OCI-LY3 (cell line): Measurements from ENCODE around the gene CYGB.

Source experiments
- EZH2phosphoT487 ChIP-seq: fragments of 200-600 bp; shearing (Covaris generic); IDR thresholded peaks from 2 replicates; pipeline ENCODE4 v1.6.1; 2018; ENCODE audit warnings: antibody characterized with exemption, mixed run types, low read depth
- TF ChIP-seq, protein P1 (sequence below): fragments of 200-600, 300-600 bp; sonication (generic); IDR thresholded peaks from 2 replicates; pipeline ENCODE4 v1.5.1; 2014; ENCODE audit warnings: antibody characterized with exemption, low read length, low read depth

DNA sequence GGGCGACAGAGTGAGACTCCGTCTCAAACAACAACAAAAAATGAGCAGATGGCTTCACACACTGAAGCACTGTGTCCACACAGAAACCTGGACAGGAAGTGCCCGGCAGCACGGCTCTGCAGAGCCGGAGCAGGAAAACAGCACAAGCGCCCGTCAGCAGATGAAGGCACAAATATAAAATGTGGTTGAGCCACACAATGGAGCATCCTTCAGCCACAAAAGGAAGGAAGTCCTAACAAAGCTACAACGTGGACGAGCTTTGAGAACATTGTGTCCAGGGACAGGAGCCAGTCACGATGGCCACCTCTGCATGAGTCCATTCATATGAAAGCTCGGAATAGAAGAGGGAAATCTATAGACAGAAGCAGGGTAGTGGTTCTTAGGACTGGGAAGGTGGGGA lies 51.9 kb downstream of the CYGB start:
- TF ChIP-seq, protein P1, sequence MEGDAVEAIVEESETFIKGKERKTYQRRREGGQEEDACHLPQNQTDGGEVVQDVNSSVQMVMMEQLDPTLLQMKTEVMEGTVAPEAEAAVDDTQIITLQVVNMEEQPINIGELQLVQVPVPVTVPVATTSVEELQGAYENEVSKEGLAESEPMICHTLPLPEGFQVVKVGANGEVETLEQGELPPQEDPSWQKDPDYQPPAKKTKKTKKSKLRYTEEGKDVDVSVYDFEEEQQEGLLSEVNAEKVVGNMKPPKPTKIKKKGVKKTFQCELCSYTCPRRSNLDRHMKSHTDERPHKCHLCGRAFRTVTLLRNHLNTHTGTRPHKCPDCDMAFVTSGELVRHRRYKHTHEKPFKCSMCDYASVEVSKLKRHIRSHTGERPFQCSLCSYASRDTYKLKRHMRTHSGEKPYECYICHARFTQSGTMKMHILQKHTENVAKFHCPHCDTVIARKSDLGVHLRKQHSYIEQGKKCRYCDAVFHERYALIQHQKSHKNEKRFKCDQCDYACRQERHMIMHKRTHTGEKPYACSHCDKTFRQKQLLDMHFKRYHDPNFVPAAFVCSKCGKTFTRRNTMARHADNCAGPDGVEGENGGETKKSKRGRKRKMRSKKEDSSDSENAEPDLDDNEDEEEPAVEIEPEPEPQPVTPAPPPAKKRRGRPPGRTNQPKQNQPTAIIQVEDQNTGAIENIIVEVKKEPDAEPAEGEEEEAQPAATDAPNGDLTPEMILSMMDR = no peak
- no peak for TF ChIP-seq EZH2phosphoT487
